Suppressor macrophage (primary cell): Measurements from ENCODE around the gene RHOB.

Experiments
- DNase-seq, 4 experiments: peaks; one replicate each; pipeline ENCODE4 v3.0.0-alpha.2; 2020 to 2022

The RHOB gene

DNA sequence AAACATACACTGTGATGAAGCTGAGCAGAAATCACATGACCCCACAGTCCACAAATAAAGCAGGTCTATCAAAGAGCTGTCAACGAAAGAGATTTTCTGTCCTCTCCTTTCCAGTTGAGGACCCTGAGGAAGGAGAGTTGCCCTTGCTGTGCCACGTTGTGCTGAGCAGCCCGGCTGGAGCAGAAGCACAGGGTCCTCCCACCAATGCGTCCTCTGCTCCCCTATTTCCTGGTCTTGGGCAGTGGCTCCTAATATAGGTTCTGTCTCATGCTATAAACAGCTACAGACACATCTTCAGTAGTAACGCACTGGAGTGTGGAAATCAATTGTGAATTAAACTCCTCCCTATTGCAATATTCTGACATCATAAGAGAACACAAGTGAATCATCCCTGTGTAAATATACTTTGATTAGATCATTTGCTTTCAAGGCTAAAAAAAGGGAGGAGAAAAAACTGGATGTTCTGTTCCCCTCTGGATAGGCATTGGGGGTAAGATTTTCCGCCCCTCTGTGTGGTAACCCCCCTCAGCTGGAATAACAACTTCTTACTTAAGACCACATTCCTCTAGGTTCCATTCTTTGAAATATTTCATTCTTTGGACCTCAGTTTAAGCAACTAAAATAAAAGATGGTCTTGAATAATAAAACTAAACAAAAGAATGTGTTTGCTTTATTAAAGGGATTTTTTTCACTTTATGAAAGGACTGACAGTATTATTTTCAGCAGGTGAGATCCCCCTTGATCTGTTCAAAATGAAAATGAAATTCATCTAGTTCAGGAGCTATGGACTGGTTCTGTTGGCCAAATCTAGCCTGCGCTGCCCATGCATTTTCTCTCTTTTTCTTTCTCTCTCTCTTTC lies 8.3 kb upstream of the RHOB start:
- DNase-seq, result peak; percentile 70 to 96 (median 81)

- peak in 3 of 4 experiments; percentile 38 to 49 (median 48) for DNase-seq
These were observed 7.7 kb upstream of the RHOB start for GRCh38 chr2:20439193-20439475.

DNA sequence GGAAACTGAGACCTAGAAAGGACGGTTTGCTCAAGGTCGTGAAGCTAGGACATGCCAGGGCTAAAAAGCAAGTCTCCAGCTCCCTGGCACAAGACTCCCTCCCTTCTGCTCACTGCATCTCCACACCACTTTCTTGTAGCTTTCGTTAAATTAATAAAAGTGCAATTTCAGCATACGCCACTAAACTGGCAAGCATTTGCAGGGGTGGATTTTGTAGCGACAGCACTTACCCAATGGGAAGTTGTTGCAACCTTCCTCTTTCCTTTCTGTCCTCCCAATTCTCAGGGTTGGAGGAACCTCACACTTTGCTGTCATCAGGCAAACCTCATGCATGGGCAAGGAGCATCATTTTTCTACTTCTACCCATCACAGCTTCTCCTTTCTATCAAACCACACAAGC lies 7.4 kb upstream of the RHOB start:
- DNase-seq, result peak; percentile 91 to 99 (median 94)

GRCh38 chr2:20440001-20440560 lies 6.8 kb upstream of the RHOB start:
- DNase-seq, result peak in 2 of 4 experiments; percentile 23 to 49

DNA sequence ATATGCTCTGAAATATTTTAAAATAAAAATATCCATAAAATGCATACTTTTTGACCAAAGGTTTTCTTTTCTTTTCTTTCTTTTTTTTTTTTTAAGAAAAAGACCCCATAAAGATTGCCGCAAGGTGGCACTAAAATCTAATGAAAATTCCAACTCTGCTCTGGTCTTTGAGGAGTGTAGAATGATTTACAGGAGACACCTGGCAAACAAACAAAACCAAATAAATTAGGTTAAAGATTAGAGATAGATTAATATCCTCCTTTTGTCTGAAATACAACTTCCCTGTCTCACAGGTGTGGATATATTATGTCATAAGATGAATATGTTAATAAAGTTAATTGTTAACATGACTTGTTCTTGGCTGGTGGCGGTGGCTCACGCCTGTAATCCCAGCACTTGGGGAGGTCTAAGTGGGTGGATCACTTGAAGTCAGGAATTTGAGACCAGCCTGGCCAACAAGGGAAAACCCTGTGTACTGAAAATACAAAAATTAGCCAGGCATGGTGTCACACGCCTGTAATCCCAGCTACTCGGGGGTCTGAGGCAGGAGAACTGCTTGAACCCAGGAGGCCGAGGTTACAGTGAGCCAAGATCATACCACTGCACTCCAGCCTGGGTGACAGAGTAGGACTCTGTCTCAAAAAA lies 3.5 kb upstream of the RHOB start:
- DNase-seq, result peak; percentile 46 to 71 (median 56)

DNA sequence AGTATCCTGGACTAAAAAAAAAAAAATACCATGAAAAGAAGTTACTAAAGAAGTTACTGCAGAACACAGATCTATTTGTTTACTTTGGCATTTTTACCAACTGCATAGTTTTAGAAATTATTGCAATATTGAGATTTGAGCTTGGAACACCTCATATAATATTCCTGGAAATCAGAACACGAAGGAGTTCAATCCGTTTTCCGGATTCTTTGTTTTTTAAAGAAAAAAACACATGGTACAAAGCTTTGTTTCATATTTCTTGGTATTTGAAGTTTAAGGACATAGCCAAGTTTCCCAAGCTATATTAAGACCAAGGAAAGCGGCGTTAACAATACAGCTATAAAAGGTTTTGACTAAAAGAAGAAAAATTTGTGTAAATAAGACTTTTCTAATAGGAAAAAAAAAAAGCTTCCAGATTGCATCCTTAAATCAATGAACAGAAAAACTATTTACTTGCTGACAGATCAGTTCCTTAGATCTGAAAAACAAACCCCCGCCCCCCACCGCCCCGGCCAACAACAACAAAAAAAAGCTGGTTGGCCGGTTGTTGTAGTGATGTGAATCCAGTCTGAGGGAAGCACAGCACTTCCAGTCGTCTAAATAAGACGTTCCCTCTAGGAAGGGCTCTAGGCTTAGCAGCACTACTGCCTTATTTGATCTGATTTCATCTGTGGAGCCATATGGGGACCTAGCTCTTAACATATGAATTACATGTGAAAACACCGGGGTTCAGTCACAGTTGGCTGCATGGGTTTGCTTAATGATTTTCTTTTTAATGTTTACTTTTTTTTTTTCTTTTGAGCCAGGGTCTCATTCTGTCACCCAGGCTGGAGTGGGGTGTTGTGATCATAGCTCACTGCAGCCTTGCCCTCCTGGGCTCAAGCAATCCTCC lies 2.5 kb upstream of the RHOB start:
- DNase-seq, result peak in 1 of 4 experiments; percentile 44

DNA sequence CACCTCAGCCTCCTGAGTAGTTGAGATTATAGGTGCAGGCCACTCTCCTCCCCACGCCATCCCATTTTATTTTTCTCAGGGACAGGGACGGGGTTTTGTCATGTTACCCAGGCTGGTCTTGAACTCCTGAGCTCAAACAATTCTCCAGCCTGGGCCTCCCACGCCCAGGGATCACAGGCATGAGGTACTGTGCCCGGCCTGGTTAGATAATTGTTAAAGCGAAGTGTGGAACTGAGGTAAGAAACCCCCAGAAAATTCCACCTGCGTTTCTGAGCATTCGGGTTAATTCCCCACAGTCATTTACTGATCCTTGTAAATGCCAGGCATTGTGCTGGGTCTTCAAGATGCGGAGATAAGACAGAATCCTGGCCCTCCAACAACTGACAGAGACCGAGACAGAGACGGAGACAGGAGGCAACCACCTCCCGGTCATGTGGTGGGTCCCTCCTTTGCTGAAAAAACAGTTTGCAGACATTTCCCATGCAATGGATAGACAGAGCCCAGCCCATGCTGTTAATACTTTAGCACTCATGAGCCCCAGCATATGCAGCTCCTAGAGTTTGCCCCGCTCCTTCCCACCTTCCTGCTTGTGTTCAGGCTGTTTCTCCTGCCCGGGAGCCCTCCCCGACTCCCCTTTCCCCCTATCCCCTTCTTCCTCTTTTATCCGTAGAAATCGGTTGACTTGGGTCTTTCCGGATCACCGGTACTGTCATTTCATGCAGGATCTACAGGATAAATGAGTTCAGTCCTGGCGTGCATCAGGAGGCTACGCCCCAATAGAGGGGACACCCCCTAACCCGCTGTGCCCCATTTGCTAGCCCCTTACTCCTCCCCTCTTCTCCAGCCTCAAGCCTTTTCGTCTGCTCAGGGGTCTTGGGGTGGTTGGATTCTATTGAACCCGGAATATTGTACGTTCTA lies 1.6 kb upstream of the RHOB start:
- no peak for DNase-seq

GRCh38 chr2:20446255-20446916 lies 488 bp upstream of the RHOB start:
- DNase-seq, result peak in 1 of 4 experiments; percentile 31

DNA sequence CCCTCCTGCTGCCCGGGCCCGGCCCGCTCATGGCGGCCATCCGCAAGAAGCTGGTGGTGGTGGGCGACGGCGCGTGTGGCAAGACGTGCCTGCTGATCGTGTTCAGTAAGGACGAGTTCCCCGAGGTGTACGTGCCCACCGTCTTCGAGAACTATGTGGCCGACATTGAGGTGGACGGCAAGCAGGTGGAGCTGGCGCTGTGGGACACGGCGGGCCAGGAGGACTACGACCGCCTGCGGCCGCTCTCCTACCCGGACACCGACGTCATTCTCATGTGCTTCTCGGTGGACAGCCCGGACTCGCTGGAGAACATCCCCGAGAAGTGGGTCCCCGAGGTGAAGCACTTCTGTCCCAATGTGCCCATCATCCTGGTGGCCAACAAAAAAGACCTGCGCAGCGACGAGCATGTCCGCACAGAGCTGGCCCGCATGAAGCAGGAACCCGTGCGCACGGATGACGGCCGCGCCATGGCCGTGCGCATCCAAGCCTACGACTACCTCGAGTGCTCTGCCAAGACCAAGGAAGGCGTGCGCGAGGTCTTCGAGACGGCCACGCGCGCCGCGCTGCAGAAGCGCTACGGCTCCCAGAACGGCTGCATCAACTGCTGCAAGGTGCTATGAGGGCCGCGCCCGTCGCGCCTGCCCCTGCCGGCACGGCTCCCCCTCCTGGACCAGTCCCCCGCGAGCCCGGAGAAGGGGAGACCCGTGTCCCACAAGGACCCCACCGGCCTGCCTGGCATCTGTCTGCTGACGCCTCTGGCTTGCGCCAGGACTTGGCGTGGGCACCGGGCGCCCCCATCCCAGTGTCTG lies 767 bp downstream of the RHOB start:
- DNase-seq, result peak; percentile 49 to 68 (median 60)

DNA sequence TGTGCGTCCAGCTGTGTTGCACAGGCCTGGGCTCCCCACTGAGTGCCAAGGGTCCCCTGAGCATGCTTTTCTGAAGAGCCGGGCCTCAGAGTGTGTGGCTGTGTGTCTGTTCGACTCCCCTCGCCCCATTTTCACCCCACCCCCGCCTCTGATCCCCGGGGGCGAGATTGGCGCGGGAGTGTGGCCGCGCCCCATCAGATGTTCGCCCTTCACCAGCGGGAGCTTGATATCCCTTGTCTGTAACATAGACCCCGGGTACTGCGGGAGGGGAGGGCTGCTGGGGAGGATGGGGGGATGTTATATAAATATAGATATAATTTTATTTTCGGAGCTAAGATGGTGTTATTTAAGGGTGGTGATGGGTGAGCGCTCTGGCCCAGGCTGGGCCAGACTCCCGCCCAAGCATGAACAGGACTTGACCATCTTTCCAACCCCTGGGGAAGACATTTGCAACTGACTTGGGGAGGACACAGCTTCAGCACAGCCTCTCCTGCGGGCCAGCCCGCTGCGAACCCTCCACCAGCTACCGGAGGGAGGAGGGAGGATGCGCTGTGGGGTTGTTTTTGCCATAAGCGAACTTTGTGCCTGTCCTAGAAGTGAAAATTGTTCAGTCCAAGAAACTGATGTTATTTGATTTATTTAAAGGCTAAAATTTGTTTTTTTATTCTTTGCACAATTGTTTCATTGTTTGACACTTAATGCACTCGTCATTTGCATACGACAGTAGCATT lies 1.5 kb downstream of the RHOB start:
- DNase-seq, result no peak

- no peak for DNase-seq
These were observed 2.1 kb downstream of the RHOB start for GRCh38 chr2:20448977-20449306.

DNA sequence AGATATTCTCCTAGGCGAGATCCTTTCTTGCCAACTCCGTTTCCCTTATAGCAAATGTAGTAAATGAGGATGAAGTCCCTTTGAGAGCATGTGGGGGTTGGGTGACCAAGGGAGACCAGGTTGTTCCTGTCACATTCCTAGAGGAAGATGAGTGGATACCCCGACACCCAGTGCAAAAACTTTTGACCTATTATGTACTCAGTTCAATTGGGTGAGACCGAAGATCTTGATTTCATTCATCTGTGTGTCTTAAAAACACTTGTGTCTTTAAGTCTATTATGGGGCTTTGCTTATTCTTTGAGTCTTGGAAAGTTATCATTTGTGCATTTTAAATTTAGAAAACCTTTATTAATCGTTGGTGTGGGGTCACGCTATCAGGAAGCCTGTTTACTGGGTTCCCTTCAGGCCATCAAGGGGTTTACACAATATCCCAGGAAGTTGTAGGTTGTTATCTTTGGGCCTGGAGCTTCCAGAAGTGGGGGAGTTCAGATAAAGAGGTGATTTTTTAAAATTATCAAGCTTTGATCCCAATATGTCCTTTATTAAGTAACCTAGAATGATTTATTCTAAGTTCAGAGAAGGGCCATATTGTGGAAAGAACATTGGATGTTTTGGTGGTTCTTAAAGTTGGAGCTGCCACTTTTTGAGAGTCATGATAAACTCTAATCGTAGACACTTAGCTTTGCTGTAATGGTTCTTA lies 2.8 kb downstream of the RHOB start:
- DNase-seq, result peak in 1 of 4 experiments; percentile 33

DNA sequence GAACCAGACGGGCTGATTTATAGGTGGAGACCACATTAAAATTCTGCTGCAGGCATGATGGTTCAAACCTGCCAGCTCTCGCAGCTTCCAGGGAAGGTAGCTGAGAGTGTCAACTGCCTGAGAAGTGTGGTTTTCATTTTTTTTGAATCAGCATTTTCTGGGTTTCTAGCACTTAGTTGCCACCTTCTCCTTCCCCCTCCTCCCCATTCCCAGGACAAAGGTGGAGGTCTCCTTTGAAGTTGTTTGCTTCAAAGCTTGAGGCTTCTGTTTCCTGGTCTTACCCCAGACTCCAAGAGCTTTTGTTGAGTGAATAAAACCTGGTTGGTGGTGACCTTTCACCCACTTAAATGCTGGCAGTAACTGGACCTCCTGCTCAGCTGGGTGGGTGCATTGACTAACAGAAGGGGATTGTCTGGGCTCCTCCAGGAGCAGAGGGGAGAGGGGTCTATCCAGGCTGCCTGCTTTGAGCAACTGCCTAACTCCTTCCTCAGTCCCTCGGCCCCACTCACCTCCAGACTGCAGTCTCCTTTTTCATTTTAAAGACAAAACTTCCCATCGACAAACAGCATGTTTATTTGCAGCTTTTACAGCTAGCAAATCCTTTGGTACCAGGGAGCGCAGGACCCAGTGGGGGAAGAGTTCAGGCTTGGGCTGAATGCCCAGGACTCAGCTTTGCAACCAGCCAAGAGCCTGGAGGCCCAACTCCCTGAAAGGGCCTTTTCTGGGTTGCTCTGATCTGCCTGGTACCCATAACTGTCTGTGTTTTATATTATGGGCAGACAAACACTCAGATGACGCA lies 3.5 kb downstream of the RHOB start:
- peak in 1 of 4 experiments; percentile 20 for DNase-seq

- DNase-seq, result no peak
These were observed 4.1 kb downstream of the RHOB start for GRCh38 chr2:20451000-20451290.

GRCh38 chr2:20451341-20451740 lies 4.5 kb downstream of the RHOB start:
- no peak for DNase-seq

- no peak for DNase-seq
These were observed 5.1 kb downstream of the RHOB start for GRCh38 chr2:20451761-20452499.

GRCh38 chr2:20452551-20452950 lies 5.7 kb downstream of the RHOB start:
- no peak for DNase-seq

GRCh38 chr2:20453087-20453486 lies 6.2 kb downstream of the RHOB start:
- DNase-seq, result no peak
